Measurements from ENCODE around the gene HS3ST4.

GRCh38 chr16:26128296-26128695 is 436.5 kb downstream of the HS3ST4 start:
- TF ChIP-seq EZH2 (IDR thresholded peaks at IDR 0.05; ENCODE audit: insufficient read depth, low read length): no peak
- no peak for TF ChIP-seq CTCF (IDR thresholded peaks at IDR 0.05; ENCODE audit: insufficient read depth, low read depth, low read length)

All from astrocyte (in vitro differentiated cells and primary cell).